Panc1 (cell line): ENCODE measurements around the gene TMEM174.

ENCODE experiments used
- POLR2AphosphoS5 ChIP-seq: IDR thresholded peaks from 2 replicates; pipeline ENCODE4 v1.6.1; 2012; ENCODE audit warnings: mild to moderate bottlenecking, low read depth, low read length, moderate library complexity
- SIN3A ChIP-seq: IDR thresholded peaks from 2 replicates; pipeline ENCODE4 v1.6.1; 2012; ENCODE audit warnings: low read depth, mild to moderate bottlenecking, low read length, moderate library complexity, borderline replicate concordance; ENCODE audit not compliant: insufficient read depth
- TCF7L2 ChIP-seq: IDR thresholded peaks from 2 replicates; pipeline ENCODE4 v1.6.1; 2011; ENCODE audit warnings: mild to moderate bottlenecking, low read depth, low read length, inconsistent platforms
- TF ChIP-seq, protein P1 (sequence below): fragments of 450-650 bp; IDR thresholded peaks from 2 replicates; pipeline ENCODE4 v1.5.1; 2017; ENCODE audit warnings: mild to moderate bottlenecking
- TF ChIP-seq, protein P2 (sequence below), 2 experiments: IDR thresholded peaks; 2 replicates each; pipeline ENCODE4 v1.6.1; 2011 to 2012; ENCODE audit warnings: low read depth in 2 of 2, control low read depth in 1 of 2, low read length in 1 of 2, mild to moderate bottlenecking in 1 of 2, moderate library complexity in 1 of 2; ENCODE audit not compliant: insufficient read depth in 1 of 2

DNA sequence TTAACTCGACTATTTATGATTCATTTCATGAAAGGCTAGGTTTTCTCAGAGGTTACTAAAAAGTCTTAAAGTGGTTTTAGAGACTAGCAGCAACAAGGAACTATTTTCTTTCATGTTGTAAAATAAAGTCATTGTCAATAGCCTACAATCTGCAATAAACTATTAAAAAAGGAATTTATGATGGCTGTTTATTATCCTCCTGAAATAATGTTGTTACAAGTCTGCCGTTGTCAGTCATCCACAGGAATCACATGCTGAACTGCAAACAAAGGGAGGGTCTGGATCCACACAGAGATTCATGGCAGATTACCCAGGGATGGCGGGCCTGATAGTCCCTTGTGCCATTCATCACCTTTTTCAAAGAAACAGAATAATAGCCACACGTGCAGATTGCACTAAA, 49.2 kb downstream of the TMEM174 start:
- TF ChIP-seq, protein P1, sequence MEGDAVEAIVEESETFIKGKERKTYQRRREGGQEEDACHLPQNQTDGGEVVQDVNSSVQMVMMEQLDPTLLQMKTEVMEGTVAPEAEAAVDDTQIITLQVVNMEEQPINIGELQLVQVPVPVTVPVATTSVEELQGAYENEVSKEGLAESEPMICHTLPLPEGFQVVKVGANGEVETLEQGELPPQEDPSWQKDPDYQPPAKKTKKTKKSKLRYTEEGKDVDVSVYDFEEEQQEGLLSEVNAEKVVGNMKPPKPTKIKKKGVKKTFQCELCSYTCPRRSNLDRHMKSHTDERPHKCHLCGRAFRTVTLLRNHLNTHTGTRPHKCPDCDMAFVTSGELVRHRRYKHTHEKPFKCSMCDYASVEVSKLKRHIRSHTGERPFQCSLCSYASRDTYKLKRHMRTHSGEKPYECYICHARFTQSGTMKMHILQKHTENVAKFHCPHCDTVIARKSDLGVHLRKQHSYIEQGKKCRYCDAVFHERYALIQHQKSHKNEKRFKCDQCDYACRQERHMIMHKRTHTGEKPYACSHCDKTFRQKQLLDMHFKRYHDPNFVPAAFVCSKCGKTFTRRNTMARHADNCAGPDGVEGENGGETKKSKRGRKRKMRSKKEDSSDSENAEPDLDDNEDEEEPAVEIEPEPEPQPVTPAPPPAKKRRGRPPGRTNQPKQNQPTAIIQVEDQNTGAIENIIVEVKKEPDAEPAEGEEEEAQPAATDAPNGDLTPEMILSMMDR = no peak
- TF ChIP-seq TCF7L2 = no peak
- no peak for TF ChIP-seq POLR2AphosphoS5
- no peak for TF ChIP-seq SIN3A
- TF ChIP-seq, protein P2, sequence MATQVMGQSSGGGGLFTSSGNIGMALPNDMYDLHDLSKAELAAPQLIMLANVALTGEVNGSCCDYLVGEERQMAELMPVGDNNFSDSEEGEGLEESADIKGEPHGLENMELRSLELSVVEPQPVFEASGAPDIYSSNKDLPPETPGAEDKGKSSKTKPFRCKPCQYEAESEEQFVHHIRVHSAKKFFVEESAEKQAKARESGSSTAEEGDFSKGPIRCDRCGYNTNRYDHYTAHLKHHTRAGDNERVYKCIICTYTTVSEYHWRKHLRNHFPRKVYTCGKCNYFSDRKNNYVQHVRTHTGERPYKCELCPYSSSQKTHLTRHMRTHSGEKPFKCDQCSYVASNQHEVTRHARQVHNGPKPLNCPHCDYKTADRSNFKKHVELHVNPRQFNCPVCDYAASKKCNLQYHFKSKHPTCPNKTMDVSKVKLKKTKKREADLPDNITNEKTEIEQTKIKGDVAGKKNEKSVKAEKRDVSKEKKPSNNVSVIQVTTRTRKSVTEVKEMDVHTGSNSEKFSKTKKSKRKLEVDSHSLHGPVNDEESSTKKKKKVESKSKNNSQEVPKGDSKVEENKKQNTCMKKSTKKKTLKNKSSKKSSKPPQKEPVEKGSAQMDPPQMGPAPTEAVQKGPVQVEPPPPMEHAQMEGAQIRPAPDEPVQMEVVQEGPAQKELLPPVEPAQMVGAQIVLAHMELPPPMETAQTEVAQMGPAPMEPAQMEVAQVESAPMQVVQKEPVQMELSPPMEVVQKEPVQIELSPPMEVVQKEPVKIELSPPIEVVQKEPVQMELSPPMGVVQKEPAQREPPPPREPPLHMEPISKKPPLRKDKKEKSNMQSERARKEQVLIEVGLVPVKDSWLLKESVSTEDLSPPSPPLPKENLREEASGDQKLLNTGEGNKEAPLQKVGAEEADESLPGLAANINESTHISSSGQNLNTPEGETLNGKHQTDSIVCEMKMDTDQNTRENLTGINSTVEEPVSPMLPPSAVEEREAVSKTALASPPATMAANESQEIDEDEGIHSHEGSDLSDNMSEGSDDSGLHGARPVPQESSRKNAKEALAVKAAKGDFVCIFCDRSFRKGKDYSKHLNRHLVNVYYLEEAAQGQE (IDR thresholded peaks at IDR 0.05; ENCODE audit: insufficient read depth in 1 of 2, low read depth in 2 of 2, low read length in 1 of 2) = no peak
